COLO668 (cell line): ENCODE results near the gene FUT2.
"Not testable (repeated sequence)": the region's sequence is repeated elsewhere in the genome, so short reads cannot be mapped to it uniquely, and the experiment has no call there.

ENCODE experiments used
- DNase-seq: peaks from one replicate; lab custom pipeline; 2025; ENCODE audit not compliant: unreplicated experiment; lab: John Stamatoyannopoulos, UW

FUT2 gene

DNA sequence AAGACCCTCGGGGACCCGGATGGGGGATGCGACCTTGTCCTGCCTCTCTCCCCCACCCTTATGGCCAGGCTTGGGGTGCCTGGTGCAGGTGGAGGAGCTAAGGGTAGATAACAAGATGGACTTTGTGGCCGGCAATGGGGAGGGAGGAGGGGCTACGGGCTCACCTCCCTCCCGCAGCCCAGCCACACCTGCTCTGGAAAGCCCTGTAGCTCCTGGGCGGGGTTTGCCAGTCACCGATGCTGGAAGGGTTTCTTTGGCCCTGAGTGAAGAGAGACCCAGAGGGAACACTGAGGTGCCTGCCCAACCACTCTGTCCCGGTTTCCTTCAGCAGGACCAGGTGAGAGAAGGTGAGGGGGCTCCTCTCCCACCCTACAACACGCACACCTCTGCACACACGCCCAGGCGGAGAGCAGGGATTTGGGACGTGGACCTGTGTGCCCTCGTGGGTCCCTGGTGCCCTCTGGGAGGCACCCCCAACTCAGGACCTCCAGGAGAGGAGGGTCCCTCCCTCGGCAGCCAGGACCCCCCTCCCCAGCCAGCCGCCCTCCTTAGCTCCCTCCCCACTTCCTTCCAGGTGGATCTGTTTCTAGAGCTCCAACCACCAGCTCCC is at the start of gene FUT2:
Gene FUT2 (plus strand): TSS at position 229 of the 610 bp plus-strand sequence. CDS start 6,986 bp downstream, outside the sequence.
- peak; percentile 82 for DNase-seq

DNA sequence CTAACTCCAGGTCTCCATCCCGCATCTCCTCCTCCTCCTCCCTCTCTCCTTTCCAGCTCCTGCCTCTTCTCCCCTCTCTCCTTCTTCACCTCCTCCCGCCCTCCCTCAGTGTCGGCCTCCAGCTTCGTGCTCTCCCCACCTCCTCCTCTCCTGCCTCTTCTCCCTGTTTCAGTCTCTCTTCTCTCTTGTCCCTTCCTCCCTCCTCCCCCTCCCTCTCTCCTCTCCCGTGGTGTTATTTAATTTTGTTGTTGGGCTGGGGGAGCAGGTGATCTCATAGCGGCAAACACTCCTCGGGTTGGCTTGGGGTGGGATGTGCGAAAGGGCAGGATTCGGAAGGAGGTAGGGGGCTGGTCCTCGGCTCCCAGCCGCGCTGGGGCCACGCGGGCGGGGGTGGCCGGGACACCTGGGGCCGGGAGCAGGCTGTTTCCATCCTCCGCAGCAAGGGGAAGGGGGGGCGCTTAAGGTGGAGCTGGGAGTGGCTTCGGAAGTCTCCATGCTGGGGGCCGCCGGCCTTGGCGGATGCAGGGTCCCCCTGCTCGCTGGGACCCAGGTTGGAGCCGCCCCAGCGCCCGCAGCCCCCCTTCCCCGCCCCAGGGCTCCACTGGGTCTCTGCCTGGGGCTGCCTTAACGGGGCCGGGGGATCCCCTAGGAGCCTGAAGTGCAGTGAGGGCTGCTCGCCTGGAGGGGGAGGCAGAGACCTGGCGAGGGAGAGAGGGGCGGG is 49.6 kb upstream of the FUT2 start, which contains the start of gene CA11:
Gene CA11 (minus strand): TSS at position 187 of the 721 bp plus-strand sequence. CDS start 555 bp downstream, outside the sequence.
- peak; percentile 86 for DNase-seq

DNA sequence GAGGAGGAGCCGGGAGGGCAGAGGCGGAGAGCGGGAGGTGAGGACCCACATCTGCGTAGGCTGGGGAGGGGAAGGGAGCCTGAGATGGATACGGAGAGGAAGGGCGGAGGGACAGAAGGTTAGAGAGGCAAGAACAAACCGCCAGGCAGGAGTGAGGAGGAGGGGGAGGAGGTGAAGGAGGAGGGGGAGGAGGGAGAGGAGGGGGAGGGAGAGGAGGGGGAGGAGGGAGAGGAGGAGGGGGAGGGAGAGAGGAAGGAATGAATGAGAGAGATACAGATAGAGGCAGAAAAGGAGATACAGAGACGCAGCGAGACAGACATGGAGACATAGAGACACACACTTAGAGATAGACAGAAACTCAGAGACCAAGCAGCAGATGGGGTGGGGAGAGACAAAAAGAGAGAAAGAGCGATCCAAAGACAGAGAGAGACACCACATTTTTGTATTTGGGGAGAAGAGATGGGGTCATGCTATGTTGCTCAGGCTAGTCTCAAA is 49.0 kb upstream of the FUT2 start:
- DNase-seq, result no peak

DNA sequence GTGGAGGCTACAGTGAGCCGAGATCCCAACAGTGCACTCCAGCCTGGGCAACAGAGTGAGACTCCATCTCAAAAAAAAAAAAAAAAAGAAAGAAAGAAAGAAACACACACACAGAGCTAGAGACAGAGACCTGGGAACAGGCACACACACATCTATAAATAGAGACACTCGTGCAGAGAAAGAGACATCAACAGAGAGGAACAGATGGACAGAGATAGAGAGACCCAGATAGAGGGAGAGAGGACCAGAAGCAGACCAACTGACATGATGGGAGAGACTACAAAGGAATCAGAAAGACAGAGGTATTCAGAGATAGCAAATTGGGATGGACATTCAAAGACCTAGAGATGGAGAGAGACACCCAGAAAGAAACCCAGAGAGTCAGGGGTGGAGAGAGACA is 47.6 kb upstream of the FUT2 start:
- no peak for DNase-seq

DNA sequence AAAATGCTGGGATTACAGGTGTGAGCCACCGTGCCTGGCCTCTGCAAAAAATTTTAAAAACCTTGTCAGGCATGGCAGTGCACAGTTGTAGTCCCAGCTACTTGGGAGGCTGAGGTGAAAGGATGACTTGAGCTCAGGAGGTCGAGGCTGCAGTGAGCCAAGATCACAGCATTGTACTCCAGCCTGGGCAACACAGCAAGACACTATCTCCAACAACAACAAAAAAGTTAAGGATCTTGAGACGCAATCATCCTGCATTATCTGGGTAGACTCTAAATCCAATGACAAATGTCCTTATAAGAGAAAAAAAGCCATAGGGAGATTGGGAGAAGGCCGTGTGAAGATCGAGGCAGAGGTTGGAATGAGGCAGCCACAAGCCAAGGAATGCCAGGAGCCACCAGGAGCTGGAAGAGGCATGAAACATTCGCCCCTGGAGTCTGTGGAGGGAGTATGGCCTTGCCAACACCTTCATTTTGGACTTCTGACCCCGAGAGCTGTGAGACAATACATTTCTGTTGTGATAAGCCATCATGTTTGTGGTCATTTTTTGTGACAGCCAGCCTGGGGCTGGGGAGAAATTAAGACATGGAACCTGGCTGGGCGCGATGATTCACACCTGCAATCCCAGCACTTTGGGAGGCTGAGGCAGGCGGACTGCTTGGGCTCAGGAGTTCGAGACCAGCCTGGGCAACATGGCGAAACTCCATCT is 44.6 kb upstream of the FUT2 start:
- DNase-seq, result no peak

DNA sequence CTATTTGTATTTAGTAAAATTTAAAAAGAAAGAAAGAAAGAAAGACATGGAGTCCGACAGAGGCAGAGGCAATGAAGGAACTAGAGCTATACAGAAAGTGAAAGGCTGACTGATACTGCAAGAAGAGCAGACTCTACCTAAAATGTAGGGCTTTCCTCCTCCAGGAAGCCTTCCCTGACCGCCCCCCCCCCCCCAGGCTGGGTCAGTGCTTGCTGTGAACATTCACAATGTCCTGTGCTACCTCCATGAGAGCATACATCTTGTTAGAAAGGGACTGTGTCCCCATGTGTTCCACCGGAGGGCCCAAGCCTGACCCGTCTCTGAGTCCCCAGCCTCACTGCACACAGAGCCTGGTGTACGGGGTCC is 44.1 kb upstream of the FUT2 start:
- no peak for DNase-seq

DNA sequence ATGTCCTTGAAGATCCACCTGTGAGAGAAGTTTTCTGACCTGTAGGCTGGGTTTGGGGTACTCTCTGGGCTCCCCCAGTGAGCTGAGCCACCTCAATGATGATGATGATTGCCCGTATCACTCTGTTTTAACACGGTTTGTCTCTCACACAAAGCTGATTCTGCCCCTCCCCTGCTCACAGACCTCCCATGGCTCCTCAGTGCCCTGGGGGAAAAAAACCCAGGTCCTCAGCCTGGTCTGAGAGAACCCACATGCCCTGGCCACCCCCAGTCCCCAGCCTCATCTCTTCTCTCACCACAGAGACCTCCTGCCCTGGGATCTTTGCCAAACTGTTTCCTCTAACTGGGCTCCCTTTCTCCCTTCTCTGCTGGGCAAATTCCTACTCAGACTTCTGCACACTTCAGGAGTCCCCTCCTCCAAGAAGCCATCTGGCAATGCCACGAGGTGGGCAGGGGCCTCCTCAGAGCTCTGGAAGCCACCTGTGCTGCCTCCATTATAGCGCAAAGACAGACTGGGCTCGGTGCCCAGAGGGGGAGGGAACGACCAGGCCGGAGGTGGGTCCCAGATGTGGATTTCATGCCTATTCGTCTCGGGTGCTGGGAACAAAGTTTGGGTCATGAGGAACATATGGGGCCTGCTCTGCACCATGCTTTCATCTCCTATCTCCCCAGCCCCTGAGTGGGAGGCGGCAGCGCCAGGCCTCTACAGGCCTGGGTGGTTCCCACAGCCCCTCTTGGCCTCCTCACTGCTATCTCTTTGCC is 41.3 kb upstream of the FUT2 start:
- DNase-seq, result peak; percentile 18

DNA sequence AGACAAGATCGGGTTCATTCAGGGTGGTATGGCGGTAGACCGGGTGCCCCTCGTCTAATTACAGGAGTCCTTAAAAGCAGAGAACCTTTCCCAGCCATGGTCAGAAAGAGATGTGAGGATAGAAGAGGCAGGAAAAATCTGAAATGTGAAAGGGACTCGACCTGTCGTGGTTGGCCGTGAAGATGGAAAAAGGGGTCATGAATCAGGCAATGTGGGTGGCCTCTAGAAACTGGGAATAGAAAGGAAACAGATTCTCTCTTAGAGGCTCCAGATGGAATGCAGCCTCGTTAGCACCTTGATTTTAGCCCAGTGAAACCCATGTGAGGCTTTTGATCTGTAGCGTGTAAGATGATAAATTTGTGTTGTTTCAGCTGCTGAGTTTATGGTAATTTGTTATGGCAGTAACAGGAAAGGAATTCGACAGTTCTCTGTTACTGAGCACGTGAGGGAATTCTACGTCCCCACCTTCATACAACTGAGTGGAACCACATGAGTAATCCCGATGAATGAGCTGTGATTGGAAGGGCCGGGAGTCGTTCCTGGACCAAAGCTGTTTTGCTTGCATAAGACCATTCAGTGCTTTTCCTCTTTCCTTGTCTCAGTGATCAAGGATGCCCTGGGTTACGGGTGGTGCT is 38.8 kb upstream of the FUT2 start:
- no peak for DNase-seq

DNA sequence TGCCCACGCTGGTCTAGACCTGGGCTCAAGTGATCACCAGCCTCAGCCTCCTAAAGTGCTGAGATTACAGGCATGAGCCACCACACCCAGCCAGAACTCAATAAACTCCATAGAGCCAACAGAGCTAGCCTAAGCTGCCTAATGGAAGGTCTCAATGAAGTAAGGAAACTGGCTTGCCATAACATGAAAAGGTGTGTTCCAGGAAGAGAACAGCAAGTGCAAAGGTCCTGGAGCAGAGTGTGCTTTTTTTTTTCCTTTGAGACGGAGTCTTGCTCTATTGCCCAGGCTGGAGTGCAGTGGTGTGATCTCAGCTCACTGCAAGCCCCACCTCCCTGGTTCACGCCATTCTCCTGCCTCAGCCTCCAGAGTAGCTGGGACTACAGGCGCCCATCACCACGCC is 37.9 kb upstream of the FUT2 start:
- DNase-seq, result not testable (repeated sequence)

DNA sequence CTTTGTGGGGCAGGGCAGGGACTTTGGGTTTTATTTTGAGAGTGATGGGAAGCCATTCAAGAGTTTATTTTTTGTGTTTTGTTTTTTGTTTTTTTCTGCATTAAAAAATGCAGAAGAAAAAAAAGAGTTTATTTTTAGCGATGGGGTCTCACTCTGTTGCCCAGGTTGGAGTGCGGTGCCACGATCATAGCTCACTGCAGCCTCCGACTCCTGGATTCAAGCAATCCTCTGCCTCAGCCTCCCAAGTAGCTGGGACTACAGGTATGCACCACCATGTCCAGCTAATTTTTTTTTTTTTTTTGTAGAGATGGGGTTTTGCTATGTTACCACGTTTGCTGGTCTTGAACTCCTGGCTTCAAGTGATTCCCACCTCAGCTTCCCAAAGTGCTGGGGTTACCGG is 37.3 kb upstream of the FUT2 start:
- DNase-seq, result no peak

DNA sequence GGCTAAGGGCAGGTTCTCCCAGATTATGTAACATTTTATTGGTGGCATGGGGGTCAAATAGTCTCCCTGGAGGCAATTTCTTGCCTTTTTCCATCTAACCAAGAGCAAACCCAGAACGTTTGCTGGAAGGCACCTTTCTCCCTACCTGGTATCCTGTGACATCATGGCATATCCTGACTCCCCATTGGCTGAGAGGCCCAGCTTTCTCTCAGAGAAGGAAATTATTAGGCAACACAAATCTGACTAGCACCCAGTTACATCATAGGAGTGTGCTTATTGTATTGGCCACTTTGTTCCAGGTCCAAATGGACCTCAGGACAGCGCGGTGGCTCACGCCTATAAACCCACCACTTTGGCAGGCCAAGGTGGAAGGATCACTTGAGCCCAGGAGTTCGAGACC is 36.0 kb upstream of the FUT2 start:
- DNase-seq, result no peak

DNA sequence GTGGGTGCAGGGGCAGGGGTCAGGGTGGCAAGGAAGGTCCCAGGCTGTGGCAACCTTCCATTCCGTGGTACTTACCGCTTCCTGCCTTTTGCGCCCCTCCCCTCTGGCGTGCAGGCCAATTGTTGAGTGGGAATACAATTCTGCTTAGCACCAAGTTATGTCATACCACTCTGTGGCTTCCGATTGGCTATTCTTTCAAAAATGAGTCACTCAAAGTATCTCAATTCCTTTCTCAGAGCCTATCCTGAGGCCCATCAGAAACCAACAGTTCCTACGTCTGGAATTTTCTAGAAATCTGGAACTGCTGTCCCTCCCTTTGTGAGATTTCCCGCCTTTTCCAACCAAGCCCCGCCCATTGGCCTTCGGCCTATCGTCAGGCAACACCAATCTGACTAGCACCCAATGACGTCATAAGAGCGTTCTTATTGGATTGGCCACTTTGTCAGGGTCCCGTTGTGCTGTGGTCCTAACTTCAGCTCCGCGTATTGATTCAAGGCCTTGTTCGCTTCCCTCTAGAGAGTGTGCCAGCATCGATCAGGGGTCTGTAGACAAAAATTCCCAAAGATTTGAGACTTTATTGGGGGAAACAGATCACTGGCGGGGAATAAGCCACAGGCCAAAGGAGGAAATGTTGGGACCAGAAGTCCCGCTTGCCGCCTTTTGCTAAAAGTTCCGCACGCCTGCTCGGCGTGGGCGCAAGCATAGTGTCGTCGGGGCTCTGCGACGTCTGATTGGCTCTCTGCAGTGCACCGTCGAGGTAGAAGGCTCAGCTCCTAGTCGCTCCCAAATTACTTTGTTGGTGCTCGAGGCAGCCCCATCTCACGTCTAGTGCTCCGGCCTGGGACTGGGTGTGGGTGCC is 34.7 kb upstream of the FUT2 start:
- peak; percentile 60 for DNase-seq

DNA sequence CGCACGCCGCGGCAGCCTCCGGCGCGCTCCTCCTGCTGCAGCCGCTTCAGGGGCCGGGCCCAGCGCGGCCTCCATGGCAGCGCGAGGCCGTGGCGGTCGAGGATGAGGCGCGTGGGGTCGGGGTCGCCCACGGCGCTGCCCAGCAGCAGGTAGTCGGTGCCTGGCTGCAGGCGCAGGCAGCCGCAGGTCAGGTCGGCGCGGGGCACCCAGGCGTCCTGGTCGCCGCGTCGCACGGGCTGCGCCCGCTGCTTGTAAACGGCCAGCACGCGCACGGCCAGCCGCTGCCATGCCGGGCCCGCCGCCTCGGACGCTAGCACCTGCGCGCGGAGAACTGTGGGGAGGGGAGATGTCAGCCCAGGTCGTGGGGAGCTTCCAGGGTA is 34.1 kb upstream of the FUT2 start:
- no peak for DNase-seq

DNA sequence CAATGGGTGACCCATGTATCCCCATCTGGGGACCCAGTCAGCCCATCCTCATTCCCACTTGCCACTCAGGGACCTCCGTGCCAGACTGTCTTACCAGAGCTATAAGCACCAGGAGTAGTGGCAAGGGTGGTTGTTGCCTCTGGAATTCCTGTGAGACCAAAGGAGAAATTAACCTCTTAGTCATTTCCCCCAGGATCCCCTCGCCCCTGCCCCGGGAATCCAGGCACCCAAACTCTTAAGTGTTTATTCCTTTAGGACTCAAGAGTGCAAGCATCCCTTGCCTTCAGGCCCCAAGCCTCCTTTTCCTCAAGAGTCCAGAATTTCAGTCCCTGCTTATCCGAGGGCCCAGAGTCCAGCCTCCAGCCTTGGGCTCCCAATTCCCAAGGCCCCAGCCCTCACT is 32.1 kb upstream of the FUT2 start:
- DNase-seq, result no peak

DNA sequence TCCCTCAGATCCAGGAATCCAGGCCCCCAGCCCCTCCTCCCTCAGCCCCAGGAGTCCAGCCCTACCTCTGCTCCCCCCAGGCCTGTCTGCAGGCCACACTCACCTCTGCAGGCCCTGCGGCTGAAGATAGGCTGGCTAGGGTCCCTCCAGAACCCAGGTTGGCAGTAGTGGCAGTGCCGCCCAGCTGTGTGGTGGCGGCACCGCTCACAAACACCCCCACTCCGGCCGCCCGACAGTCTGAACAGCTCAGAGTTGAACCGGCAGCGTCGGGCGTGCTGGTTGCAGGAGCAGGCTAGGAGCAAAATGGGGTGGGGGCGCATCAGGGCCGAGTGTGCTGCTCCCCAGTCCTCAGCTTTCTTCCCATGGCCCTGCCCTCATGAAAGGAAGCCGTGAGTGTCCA is 31.3 kb upstream of the FUT2 start:
- no peak for DNase-seq

DNA sequence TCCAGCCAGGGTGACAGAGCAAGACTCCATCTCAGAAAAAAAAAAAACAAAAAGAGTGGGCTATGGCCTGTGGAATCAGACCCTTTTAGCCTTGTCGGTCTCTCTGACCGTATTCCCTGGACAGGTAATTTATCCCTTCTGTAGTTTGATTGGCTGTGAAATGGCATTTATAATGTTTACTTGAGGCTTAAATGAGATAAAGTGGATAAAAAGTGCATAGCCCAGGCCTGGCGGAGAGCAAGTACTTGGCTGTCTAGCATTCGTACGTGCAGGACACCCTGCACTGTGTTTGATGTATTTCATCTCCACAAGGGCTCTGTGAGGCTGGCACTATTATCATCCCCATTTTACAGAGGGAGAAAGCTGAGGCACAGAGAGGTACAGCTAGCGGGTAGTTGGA is 30.0 kb upstream of the FUT2 start:
- DNase-seq, result no peak

DNA sequence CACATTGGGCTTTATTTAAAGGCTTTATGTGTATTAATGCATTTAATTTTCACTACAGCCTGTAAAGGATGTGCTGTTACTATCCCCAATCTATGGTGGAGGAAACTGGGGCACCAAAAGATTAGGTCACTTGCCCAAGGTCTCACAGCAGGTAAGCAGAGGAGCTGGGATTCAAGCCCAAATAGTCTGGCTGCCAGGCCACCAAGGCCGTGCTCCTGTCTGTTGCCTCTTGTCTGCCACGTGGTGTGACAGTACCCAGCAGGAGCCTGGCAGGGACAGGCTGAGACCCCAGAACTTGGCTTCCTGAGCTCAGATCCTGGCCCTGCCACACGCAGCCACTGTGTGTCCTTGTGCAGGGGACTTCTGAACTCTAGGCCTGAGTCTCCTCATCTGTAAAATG is 27.4 kb upstream of the FUT2 start:
- no peak for DNase-seq

DNA sequence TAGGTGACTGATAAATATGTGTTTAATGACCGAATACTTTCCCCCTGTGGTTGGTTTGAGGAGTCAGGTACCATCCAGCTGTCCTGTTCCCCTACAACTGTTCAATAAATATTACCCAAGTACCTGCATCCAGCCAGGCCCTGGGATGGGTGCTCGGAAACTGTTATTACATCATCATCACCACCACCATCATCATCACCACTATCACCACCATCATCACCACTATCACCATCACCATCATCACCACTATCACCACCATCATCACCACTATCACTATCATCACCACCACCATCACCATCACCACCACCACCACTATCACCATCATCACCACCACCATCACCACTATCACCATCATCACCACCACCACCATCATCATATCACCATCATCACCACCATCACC is 27.0 kb upstream of the FUT2 start:
- no peak for DNase-seq

DNA sequence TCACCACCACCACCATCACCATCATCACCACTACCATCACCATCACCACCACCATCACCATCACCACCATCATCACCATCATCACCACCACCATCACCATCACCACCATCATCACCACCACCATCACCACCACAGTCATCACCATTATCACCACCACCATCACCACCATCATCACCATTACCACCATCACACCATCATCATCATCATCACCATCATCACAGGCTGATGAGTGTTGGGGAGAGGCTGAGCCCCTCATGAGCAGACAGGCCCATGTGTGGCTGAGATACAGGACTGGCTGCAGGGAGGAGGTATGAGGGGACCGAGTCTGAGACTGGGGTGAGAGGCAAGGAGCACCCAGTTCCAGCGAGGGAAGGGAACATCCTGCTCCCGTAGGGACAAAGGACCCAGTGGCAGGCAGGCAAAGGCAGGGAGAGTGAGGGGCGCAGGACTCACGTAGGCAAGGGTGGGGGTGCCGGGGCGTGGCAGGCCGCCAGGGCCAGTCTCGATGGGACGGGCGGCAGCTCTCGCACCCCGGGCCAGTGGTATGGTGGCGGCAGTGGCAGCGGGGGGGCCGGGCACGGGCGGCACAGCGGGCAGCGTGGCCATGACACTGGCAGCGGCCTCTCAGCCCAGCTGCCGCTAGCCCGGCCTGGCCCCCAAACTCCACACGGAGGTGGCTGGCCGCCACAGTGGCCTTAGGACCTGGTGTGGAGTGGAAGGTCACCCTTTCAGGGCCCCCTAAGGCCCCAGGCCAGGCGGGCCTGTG is 25.7 kb upstream of the FUT2 start:
- no peak for DNase-seq
